Body of pancreas (tissue), 4 donors: ENCODE measurements around the gene KCNQ1OT1.

Source experiments
- CTCF ChIP-seq, 7 experiments: fragments of 450-650 bp in 4 of 7; fragments of 200-600 bp in 3 of 7; sonication (generic) in 3 of 7; IDR thresholded peaks; one replicate each; pipeline ENCODE4 v1.5.1; 2016 to 2019; ENCODE audit warnings: antibody characterized with exemption in 7 of 7
- POLR2A ChIP-seq, 3 donors: fragments of 450-650 bp; IDR thresholded peaks; one replicate each; pipeline ENCODE4 v1.6.1; 2016; ENCODE audit warnings: antibody characterized with exemption in 3 of 3, mild to moderate bottlenecking in 2 of 3

GRCh38 chr11:2567026-2567671 lies 132.6 kb downstream of the KCNQ1OT1 start:
- no peak for TF ChIP-seq CTCF (IDR thresholded peaks at IDR 0.05)
- no peak for TF ChIP-seq POLR2A (IDR thresholded peaks at IDR 0.05)
